Keratinocyte (primary cell): Measurements from ENCODE around the gene AP2A1.

Source experiments
- EZH2 ChIP-seq: IDR thresholded peaks from one replicate; pipeline ENCODE4 v1.6.1; 2012; ENCODE audit warnings: inconsistent platforms, mild to moderate bottlenecking, low read length, moderate library complexity
- TF ChIP-seq, protein P1 (sequence below), 3 experiments: IDR thresholded peaks in 1 of 3; conservative IDR thresholded peaks in 1 of 3; optimal IDR thresholded peaks in 1 of 3; 2 replicates in 2 of 3; 3 replicates in 1 of 3; pipeline versions ENCODE3 to v1.5.1; 2011; ENCODE audit warnings: low read length in 3 of 3, mild to moderate bottlenecking in 3 of 3, moderate library complexity in 2 of 3, control low read depth in 1 of 3, inconsistent platforms in 1 of 3; ENCODE audit not compliant: insufficient read depth in 2 of 3; ENCODE audit errors: extremely low read depth in 1 of 3

DNA sequence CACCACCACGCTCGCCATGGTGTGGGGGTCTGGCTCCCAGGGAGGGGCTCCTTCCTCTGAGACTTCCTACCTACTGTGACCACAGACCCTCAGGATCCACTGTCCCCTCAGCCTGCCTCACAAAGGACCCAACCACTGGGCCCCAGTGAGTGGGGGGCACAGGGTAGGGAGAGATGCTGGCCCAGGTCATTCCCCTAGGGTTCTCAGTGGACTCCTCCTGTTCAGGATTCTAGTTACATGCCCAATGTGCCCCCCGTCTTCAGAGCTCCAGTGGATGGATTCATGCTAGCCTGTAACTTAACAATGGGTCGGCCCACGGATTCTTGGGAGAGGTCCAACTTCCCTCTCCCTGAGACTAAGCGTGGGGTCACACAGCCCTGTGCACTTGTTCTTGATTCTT is 3.6 kb upstream of the AP2A1 start, which contains the start of gene TSKS:
- TF ChIP-seq, protein P1, sequence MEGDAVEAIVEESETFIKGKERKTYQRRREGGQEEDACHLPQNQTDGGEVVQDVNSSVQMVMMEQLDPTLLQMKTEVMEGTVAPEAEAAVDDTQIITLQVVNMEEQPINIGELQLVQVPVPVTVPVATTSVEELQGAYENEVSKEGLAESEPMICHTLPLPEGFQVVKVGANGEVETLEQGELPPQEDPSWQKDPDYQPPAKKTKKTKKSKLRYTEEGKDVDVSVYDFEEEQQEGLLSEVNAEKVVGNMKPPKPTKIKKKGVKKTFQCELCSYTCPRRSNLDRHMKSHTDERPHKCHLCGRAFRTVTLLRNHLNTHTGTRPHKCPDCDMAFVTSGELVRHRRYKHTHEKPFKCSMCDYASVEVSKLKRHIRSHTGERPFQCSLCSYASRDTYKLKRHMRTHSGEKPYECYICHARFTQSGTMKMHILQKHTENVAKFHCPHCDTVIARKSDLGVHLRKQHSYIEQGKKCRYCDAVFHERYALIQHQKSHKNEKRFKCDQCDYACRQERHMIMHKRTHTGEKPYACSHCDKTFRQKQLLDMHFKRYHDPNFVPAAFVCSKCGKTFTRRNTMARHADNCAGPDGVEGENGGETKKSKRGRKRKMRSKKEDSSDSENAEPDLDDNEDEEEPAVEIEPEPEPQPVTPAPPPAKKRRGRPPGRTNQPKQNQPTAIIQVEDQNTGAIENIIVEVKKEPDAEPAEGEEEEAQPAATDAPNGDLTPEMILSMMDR (optimal IDR thresholded peaks at IDR 0.05 in 1 of 3, IDR thresholded peaks at IDR 0.05 in 1 of 3, conservative IDR thresholded peaks at IDR 0.05 in 1 of 3; ENCODE audit: extremely low read depth in 1 of 3, insufficient read depth in 2 of 3, low read length in 3 of 3): no peak
- TF ChIP-seq EZH2: no peak
